A204.1 (cell line): Measurements from ENCODE around the gene AJM1.

ENCODE experiments used
- FAIRE-seq: peaks from 2 replicates; lab custom pipeline; 2012; peaks lifted over from hg19 to GRCh38; lab: Jason Lieb, UNC

AJM1 gene

GRCh38 chr9:136808075-136808805 lies 34.0 kb upstream of the AJM1 start:
- no peak for FAIRE-seq

DNA sequence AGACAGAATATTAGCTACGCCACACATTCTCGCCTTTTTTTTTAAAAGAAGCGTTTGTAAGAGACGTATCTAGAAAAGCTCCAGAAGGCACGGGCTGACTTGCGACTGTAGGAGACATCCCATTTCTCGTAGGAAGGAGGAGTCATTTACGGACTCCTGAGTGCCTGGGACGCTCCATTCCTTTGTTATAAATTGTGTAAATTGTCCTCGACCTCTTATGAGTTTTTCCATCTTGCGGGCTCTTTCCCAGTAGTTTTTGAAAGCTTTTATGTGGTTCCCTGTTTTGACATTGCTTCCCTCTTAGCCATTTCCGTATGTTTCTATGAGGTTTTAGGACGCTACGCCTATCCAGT lies 33.5 kb upstream of the AJM1 start:
- no peak for FAIRE-seq

DNA sequence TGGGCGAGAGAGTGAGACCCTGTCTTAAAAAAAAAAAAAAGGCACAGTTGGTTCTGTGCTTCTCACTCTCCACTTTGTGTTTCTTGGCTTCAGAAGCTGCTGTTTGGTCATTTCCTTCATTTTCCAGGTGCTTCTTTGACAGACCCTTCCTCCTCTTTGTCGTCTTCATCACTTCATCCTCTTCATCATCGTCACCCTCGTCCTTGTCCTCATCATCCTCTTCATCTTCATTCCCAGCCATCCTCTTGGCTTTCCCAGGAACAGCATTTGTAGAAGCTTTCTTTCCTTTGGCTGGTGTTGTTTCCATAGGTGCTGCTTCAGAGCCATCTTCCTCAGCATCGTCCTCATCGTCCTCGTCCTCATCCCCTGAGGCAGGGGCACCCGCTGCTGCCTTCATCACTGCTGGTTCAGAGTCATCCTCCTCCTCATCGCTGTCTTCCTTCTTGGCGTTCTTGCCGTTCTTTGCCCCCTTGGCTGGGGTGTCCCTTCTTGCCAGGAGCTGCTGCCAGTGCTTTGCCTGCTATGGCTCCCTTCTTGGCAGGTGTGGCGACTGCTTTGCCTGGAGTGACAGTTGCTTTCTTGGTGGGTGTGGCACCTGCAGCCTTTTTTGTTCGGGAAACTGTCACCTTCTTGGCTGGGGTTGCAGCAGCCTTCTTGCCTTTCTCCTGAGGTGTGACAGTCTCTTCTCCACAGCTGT lies 27.4 kb upstream of the AJM1 start:
- FAIRE-seq = no peak

- FAIRE-seq = no peak
These were observed 26.9 kb upstream of the AJM1 start for GRCh38 chr9:136815422-136815782.

- no peak for FAIRE-seq
These were observed 21.1 kb upstream of the AJM1 start for GRCh38 chr9:136820971-136821825.

DNA sequence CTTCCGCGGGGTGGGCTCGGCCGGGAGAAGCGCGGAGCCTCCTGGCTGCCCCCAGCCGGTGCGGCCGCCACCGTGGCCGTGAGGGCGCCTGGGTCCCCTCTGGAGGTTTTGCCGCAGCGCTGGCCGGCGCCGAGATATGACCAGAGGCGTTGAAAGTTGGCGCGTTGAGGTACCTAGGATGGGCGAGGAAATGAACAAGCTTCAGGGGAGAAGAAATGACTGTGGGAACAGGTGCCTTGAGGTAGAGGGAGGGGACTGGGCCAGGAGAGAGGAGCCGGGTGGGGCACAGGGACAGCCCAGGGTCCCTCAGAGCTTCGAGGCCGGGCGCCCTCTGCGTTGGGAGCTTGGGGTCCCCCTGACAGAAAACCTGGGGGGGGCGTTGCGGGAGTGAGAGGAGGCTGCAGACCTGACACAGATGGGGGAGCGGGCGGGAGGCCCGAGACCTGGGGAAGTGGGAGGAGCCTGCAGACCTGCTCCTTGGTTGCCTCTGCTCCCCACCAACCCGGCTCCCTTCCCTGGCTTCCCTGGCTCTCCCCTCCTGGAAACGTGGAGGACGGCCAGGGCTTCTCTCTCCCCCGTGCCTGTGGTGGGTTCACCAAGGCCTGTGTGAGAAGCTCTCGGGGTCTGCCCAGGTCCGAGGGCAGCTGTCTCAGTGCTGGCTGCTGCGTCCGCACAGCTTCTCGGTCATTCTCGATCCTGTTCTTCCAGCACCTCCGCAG lies 20.3 kb upstream of the AJM1 start:
- FAIRE-seq = no peak

- no peak for FAIRE-seq
These were observed 18.9 kb upstream of the AJM1 start for GRCh38 chr9:136823136-136824046.

DNA sequence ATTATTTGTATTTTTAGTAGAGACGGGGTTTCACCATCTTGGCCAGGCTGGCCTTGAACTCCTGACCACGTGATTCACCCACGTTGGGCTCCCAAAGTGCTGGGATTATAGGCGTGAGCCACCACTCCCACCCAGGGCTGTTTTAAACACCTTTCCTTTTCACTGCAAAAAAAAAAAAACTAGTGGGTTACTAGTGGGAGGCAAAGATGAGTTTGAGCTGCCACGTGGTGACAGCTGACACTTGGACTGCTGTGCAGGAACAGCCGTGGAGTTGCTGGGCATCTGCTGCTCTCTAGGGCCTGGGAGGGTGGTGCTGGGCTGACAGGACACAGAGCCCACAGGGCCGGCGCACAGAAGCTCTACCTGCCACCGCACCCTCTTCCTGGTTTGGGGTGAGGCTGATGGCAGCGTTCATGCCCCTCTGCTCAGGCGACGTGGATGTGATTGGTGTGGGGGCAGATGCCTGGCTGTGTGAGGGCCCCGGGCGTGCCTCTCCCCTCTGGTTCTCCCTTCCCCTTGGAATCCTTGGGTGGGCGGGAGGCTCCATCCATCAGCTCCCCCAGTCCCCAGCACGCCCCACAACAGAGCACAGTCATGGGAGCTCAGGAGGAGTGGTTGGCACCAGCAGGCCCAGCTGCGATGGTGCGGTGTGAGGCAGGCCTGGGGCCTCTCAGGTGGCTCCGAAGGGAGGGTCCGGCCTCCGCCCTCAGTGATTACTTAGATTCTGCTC lies 17.6 kb upstream of the AJM1 start:
- FAIRE-seq = no peak

GRCh38 chr9:136825295-136826187 lies 16.7 kb upstream of the AJM1 start:
- no peak for FAIRE-seq

DNA sequence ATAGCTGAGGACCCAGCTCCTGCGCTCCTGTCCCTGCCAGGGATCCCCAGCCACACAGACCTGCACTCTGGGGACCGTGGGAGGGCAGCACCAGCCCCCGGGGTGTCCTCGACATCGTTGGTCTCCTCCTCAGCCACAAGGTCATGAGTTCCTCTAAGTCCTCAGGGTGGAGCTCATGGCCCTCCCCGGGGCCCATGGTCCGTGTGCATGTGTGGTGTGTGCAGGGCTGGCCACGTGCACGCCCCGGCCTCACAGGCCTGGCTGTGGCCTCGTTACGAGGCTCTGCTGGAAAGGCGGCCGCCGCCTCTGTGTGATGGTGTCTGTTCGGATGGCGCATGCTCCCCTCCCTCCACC lies 16.1 kb upstream of the AJM1 start:
- no peak for FAIRE-seq

GRCh38 chr9:136826703-136827582 lies 15.3 kb upstream of the AJM1 start:
- no peak for FAIRE-seq

DNA sequence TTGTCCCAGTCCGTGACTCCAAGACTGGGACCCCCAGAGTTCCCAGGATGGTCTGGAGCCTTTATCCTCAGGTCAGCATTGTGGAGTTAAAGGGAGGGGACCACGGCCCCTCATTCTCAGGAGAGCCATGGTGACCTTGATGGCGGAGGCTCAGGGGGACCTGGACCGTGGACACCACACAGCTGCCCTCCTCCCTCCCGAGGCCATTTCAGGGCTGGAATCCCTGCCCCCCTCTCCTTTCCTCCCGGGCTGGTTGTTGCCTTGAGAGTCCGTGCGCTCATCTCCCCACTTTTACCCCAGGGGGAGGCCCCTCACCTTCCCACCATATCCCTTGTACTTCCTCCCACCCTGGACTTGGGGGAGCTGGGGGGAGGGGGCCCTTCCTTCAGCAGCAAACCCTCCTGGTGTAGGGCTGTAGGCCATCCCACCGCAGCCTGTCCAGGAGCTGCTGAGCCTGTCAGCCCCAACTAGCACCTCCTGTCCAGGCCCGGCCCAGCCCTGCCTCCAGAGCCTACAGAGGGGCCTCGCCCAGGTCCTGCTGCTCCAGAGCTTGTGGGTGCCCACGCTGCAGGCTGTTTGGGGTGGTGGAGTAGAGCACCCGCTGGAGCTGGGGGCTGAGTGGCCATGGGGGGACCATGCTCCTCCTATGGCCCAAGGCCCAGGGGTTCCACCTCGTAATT lies 14.3 kb upstream of the AJM1 start:
- no peak for FAIRE-seq

- no peak for FAIRE-seq
These were observed 13.7 kb upstream of the AJM1 start for GRCh38 chr9:136828474-136829140.

- FAIRE-seq = no peak
These were observed 12.9 kb upstream of the AJM1 start for GRCh38 chr9:136829412-136829811.

DNA sequence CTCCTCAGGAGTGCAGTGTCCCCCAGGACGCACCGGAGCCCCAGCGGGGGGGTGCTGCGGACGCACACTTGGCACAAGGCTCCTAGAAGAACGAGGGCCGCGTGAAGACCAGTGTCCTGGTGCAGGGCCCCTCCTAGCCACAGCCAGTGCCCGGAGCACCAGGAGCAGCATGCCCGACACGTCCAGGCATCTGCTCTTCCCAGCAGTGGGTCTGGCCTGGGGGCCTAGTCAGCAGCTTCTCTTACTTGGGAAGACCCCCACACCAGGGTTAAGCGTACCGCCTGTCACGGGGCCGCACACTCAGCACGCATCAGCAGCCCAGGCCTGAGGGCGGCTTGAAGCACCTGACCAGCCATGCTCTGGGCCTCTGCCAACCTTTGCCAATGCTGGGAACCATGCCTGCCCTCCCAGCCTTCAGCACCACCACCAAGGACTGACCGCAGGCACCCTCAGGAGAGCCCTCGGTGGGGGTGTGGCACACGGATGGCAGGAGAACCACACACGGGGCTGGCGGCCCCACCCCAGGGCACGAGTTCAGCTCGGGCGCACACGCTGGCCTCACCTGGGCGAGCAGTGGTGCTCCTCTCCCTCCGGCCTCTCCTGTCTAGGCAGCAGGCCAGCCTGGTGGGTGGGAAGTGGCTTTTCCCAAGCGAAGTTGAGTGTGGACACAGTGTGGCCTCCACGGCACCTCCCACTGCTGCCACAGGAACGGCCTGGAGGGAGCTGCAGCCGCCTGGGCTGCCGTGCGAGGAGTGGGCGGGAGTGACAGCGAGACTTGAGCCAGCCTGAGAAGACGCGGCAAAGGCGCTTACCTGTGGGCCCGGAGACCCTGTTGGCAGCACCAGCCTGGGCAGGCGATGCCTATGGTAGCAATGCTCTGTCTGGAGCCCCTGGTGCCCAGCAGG lies 12.0 kb upstream of the AJM1 start:
- no peak for FAIRE-seq

GRCh38 chr9:136831002-136831719 lies 11.1 kb upstream of the AJM1 start:
- no peak for FAIRE-seq
